Panc1 (cell line): Measurements from ENCODE around the gene DGKG. TPM values are rescaled to one million over a fixed set of nuclear protein-coding genes. Genes with fewer than 3 reads are reported as not detected.

Source experiments
- ATAC-seq: fragments of 200-7000 bp; cut with Tn5 transposase; 2 replicates; pipeline ENCODE4 v1.9.1; 2020; ENCODE audit warnings: mild to moderate bottlenecking, moderate library complexity
- BruUV-seq: library from RNA; stranded (reverse); fragments of 400-500 nt; replicated peaks from 2 replicates; lab custom pipeline; 2021; lab: Mats Ljungman, UMichigan
- CTCF ChIA-PET: fragments of 300-600 bp; sonication (Branson Sonifier 250); formaldehyde crosslinking; loops from one replicate; lab custom pipeline; 2022; ENCODE audit warnings: antibody characterized with exemption; lab: Charles Lee
- POLR2A ChIA-PET: fragments of 300-600 bp; sonication (Branson Sonifier 250); formaldehyde crosslinking; loops from one replicate; lab custom pipeline; 2022; ENCODE audit warnings: antibody characterized with exemption; lab: Charles Lee
- DNase-seq: peaks from one replicate; pipeline ENCODE4 v3.0.0-alpha.2; 2010; ENCODE audit warnings: low read depth, low spot score
- H3K27ac ChIP-seq: 2 replicates; pipeline ENCODE4 v1.5.1; 2011; ENCODE audit warnings: mild to moderate bottlenecking, low read length, inconsistent platforms
- H3K27me3 ChIP-seq: fragments of 200-500 bp; sonication (Bioruptor generic); 2 replicates; pipeline ENCODE4 v1.6.0; 2014; ENCODE audit warnings: low read length, inconsistent platforms; ENCODE audit not compliant: control insufficient read depth, insufficient read depth
- H3K36me3 ChIP-seq: fragments of 200-500 bp; sonication (Bioruptor generic); 2 replicates; pipeline ENCODE4 v1.5.1; 2014; ENCODE audit warnings: inconsistent platforms, mild to moderate bottlenecking, low read length, moderate library complexity; ENCODE audit not compliant: control insufficient read depth, insufficient read depth
- H3K4me1 ChIP-seq: 2 replicates; pipeline ENCODE4 v1.5.1; 2011; ENCODE audit warnings: inconsistent platforms, mild to moderate bottlenecking, low read length, moderate library complexity; ENCODE audit not compliant: control insufficient read depth, insufficient read depth
- H3K4me3 ChIP-seq, 2 experiments: 2 replicates each; pipeline ENCODE4 v1.5.1; 2011 to 2012; ENCODE audit warnings: low read depth in 2 of 2, low read length in 2 of 2, mild to moderate bottlenecking in 2 of 2, inconsistent platforms in 1 of 2, moderate library complexity in 1 of 2
- H3K9me3 ChIP-seq: fragments of 200-500 bp; sonication (Bioruptor generic); 2 replicates; pipeline ENCODE4 v1.5.1; 2014; ENCODE audit warnings: low read depth, mild to moderate bottlenecking, inconsistent platforms, low read length, moderate library complexity; ENCODE audit not compliant: control insufficient read depth, insufficient read depth
- POLR2AphosphoS5 ChIP-seq: IDR thresholded peaks from 2 replicates; pipeline ENCODE4 v1.6.1; 2012; ENCODE audit warnings: mild to moderate bottlenecking, low read depth, low read length, moderate library complexity
- REST ChIP-seq, 2 experiments: IDR thresholded peaks; 2 replicates each; pipeline ENCODE4 v1.6.1; 2011 to 2012; ENCODE audit warnings: low read depth in 2 of 2, control low read depth in 1 of 2, low read length in 1 of 2, mild to moderate bottlenecking in 1 of 2, moderate library complexity in 1 of 2; ENCODE audit not compliant: insufficient read depth in 1 of 2
- SIN3A ChIP-seq: IDR thresholded peaks from 2 replicates; pipeline ENCODE4 v1.6.1; 2012; ENCODE audit warnings: low read depth, mild to moderate bottlenecking, low read length, moderate library complexity, borderline replicate concordance; ENCODE audit not compliant: insufficient read depth
- TCF7L2 ChIP-seq: IDR thresholded peaks from 2 replicates; pipeline ENCODE4 v1.6.1; 2011; ENCODE audit warnings: mild to moderate bottlenecking, low read depth, low read length, inconsistent platforms
- in situ Hi-C: cut with HindIII; loops from 2 replicates; pipeline ENCODE4 v1.10.0; 2016; ENCODE audit warnings: low sequenced_read_pairs, low pct_unique_long_range_greater_than_20kb
- intact Hi-C: fragments of 100-400 bp; cut with micrococcal nuclease; formaldehyde crosslinking; loops from one replicate; pipeline ENCODE4 v1.10.0; 2022; ENCODE audit not compliant: unreplicated experiment
- total RNA-seq: library from RNA; stranded (reverse); gene quantifications from one replicate; pipeline ENCODE4 v1.2.1, GENCODE V29; 2021; ENCODE audit not compliant: unreplicated experiment
- TF ChIP-seq, protein P1 (sequence below): fragments of 450-650 bp; IDR thresholded peaks from 2 replicates; pipeline ENCODE4 v1.5.1; 2017; ENCODE audit warnings: mild to moderate bottlenecking

Gene DGKG
- total RNA-seq, 1 experiment from 2014 or later: 0.46 TPM

- Histone ChIP-seq H3K4me3 (no peak overlapping the region), H3K27me3 (no peaks in the 10 kb centered on the region), H3K36me3 (no peaks in the 10 kb centered on the region), H3K4me1 (no peaks in the 10 kb centered on the region), H3K9me3 (no peaks in the 10 kb centered on the region), H3K27ac (no peak overlapping the region)
- intact Hi-C loops (no loop called here), in situ Hi-C loops (no loop called here)
- DNase-seq (no peak), ATAC-seq (no peak)
- TF ChIP-seq, protein P1, sequence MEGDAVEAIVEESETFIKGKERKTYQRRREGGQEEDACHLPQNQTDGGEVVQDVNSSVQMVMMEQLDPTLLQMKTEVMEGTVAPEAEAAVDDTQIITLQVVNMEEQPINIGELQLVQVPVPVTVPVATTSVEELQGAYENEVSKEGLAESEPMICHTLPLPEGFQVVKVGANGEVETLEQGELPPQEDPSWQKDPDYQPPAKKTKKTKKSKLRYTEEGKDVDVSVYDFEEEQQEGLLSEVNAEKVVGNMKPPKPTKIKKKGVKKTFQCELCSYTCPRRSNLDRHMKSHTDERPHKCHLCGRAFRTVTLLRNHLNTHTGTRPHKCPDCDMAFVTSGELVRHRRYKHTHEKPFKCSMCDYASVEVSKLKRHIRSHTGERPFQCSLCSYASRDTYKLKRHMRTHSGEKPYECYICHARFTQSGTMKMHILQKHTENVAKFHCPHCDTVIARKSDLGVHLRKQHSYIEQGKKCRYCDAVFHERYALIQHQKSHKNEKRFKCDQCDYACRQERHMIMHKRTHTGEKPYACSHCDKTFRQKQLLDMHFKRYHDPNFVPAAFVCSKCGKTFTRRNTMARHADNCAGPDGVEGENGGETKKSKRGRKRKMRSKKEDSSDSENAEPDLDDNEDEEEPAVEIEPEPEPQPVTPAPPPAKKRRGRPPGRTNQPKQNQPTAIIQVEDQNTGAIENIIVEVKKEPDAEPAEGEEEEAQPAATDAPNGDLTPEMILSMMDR: no peak
- TF ChIP-seq TCF7L2 (no peak), POLR2AphosphoS5 (no peak), SIN3A (no peak), REST (IDR thresholded peaks at IDR 0.05; ENCODE audit: insufficient read depth in 1 of 2, low read depth in 2 of 2, low read length in 1 of 2) (no peak)
- CTCF ChIA-PET: no interaction called here
- POLR2A ChIA-PET: no interaction called here
- BruUV-seq: no TSS peak
Observed at GRCh38 chr3:186173224-186173815, 188.7 kb downstream of the DGKG start.

- no peak overlapping the region for H3K27ac ChIP-seq
- H3K4me1 ChIP-seq: no peaks in the 10 kb centered on the region
- no peaks in the 10 kb centered on the region for H3K9me3 ChIP-seq
- DNase-seq (no peak), ATAC-seq (no peak)
- no TSS peak for BruUV-seq
- peaks cover 2% of the 10 kb centered on the region; the same call in 1 of the 2 replicates for H3K27me3 ChIP-seq
- H3K4me3 ChIP-seq: no peak overlapping the region
- in situ Hi-C loops (no loop called here), intact Hi-C loops (no loop called here)
- H3K36me3 ChIP-seq: no peaks in the 10 kb centered on the region
- ChIA-PET POLR2A (no interaction called here), CTCF (interaction anchor here (0.7 kb wide), 1 partner anchor 316 kb away, joined by 3 read pairs; no protein-coding TSS in a partner anchor)
- no peak for TF ChIP-seq SIN3A
Observed at GRCh38 chr3:186172353-186172752, 189.7 kb downstream of the DGKG start.

- POLR2A ChIA-PET: no interaction called here
- Histone ChIP-seq H3K27me3 (peaks cover 9% of the 10 kb centered on the region), H3K36me3 (no peaks in the 10 kb centered on the region), H3K27ac (no peak overlapping the region), H3K4me3 (no peak overlapping the region), H3K9me3 (no peaks in the 10 kb centered on the region), H3K4me1 (no peaks in the 10 kb centered on the region)
- no peak for ATAC-seq
- BruUV-seq: no TSS peak
- in situ Hi-C loops: no loop called here
- CTCF ChIA-PET: interaction anchor here (0.7 kb wide), 1 partner anchor 317 kb away, joined by 3 read pairs; no protein-coding TSS in a partner anchor
- TF ChIP-seq REST (IDR thresholded peaks at IDR 0.05; ENCODE audit: insufficient read depth in 1 of 2, low read depth in 2 of 2, low read length in 1 of 2) (no peak), POLR2AphosphoS5 (no peak), TCF7L2 (no peak), SIN3A (no peak)
- TF ChIP-seq, protein P1: no peak
- no peak for DNase-seq
- intact Hi-C loops: no loop called here
Observed at GRCh38 chr3:186171521-186171920, 190.5 kb downstream of the DGKG start.
